Mesodermal cell (in vitro differentiated cells): Measurements from ENCODE around the gene NDOR1.

ENCODE experiments used
- H3K27ac ChIP-seq: 2 replicates; pipeline ENCODE4 v1.7.0; 2013; ENCODE audit warnings: mild to moderate bottlenecking, low read depth, low read length, moderate library complexity; ENCODE audit not compliant: severe bottlenecking
- H3K36me3 ChIP-seq: 2 replicates; pipeline ENCODE4 v1.7.1; 2013; ENCODE audit warnings: mild to moderate bottlenecking, low read length, moderate library complexity; ENCODE audit not compliant: control insufficient read depth, insufficient read depth
- H3K4me1 ChIP-seq: one replicate; pipeline ENCODE4 v1.7.1; 2013; ENCODE audit warnings: mild to moderate bottlenecking, low read length; ENCODE audit not compliant: insufficient read depth, control insufficient read depth, poor library complexity, severe bottlenecking
- H3K4me3 ChIP-seq: 2 replicates; pipeline ENCODE4 v1.7.0; 2013; ENCODE audit warnings: low read length, control low read depth, mild to moderate bottlenecking; ENCODE audit not compliant: insufficient read depth, poor library complexity, severe bottlenecking; ENCODE audit errors: extremely low read depth
- H3K9me3 ChIP-seq: 2 replicates; pipeline ENCODE4 v1.7.1; 2013; ENCODE audit warnings: mild to moderate bottlenecking, low read length, moderate library complexity; ENCODE audit not compliant: control insufficient read depth
- WGBS, 2 experiments: methylation state at CpG; one replicate each; pipeline ENCODE4 v1.1.5; 2013; ENCODE audit warnings: missing lambda C conversion rate in 2 of 2; ENCODE audit not compliant: insufficient coverage in 2 of 2; 5-methylcytosine and 5-hydroxymethylcytosine counted together

Gene NDOR1

DNA sequence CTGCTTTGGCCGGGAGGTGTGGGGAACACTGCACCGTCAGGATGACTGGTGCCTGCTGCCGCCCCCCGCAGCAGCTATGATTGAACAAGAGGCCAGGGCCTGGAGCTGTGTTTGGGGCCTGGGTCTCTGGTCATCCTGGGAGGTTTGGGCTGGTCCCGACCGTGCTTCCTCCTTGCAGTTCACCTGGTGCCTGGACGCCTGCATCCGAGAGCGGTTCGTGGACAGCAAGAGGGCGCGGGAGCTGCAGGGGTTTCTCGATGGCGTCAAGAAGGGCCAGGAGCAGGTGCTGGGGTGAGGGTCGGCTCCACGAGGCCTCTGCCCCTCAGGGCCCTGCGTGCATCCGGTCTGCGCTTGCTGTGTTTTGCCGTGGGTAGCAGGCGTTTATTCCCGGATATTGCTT, 58.6 kb downstream of the NDOR1 start:
- no peaks in the 10 kb centered on the region for H3K4me1 ChIP-seq
- no peak overlapping the region for H3K27ac ChIP-seq
- H3K9me3 ChIP-seq: no peaks in the 10 kb centered on the region
- peaks cover 69% of the 10 kb centered on the region for H3K36me3 ChIP-seq
- WGBS, 2 experiments: 96 to 97% methylated on average over 15 to 21 of the region's 22 CpGs
- no peak overlapping the region for H3K4me3 ChIP-seq

DNA sequence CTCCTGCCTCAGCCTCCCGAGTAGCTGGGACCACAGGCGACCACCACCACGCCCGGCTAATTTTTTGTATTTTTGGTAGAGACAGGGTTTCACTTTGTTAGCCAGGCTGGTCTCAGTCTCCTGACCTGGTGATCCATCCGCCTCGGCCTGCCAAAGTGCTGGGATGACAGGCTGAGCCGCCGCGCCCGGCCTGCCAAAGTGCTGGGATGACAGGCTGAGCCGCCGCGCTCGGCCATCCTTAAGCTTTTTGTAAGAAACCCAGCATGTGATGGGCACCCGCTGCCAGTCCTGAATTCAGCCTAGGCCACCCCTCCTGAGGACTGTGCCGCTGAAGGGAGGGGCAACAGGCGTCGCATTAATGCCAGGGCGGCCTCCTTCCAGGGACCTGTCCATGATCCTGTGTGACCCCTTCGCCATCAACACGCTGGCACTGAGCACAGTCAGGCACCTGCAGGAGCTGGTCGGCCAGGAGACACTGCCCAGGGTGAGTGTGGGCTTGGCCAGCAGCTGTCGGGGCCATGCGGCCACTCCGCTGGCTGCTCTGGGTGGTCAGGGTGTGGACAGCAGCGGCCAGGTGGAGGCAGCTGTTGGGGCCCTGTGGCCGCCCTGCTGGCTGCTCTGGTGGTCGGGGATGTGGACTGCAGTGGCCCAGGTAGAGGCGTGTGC, 60.1 kb downstream of the NDOR1 start:
- 94 to 95% methylated on average over 28 to 29 of the region's 29 CpGs for WGBS, 2 experiments

DNA sequence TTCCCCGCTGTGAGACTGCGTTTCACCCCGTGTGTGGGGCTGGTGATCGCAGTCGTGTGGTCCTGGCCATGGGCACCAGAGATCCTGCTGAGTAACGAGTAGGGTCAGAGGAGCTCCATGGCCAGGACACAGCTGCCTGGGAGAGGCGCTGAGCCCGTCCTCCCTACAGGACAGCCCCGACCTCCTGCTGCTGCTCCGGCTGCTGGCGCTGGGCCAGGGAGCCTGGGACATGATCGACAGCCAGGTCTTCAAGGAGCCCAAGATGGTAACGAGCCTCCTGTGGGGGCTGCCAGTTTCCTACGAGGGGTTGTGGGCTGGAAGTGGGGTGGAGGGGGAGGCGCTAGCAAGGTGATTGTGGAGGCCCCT, 60.6 kb downstream of the NDOR1 start:
- WGBS, 2 experiments: 95 to 97% methylated on average over 12 to 13 of the region's 15 CpGs
- H3K4me3 ChIP-seq: no peak overlapping the region
- peaks cover 83% of the 10 kb centered on the region for H3K36me3 ChIP-seq
- no peaks in the 10 kb centered on the region for H3K9me3 ChIP-seq
- no peaks in the 10 kb centered on the region for H3K4me1 ChIP-seq
- no peak overlapping the region for H3K27ac ChIP-seq

More for the DNA sequence above, 60.1 kb downstream of the NDOR1 start:
- peaks cover 80% of the 10 kb centered on the region for H3K36me3 ChIP-seq
- no peaks in the 10 kb centered on the region for H3K4me1 ChIP-seq
- no peak overlapping the region for H3K4me3 ChIP-seq
- no peaks in the 10 kb centered on the region for H3K9me3 ChIP-seq
- H3K27ac ChIP-seq: no peak overlapping the region
